Measurements from ENCODE around the gene DAZAP2.

DAZAP2 gene

GRCh38 chr12:51238510-51239334, at the start of gene DAZAP2:
DAZAP2 (plus strand) TSS chr12:51238826; CDS start chr12:51238908, 82 bp downstream.
- peak; percentile 87 for DNase-seq

- no peak for DNase-seq
Measured at GRCh38 chr12:51189790-51190355, 48.8 kb upstream of the DAZAP2 start.

DNA sequence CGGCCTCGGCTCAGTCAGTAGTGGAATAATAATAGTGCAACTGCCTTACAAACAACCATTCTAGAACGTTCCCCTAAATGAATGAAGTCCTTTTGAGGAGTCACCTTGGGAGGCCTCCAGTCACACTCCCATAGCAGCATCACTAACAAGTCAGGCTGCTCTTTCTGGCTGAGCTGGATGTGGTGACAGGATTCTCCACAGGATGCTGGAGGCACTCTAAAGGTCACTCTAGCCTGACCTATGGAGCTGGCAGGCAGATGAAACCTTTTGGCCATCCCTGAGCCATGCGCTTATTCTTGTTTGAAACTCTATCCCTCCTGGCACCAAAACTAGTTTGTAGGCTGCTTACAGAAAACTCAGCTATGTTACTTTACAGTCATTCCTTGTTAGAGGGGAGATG, 47.8 kb upstream of the DAZAP2 start:
- DNase-seq, result no peak

- DNase-seq, result no peak
Measured at GRCh38 chr12:51191516-51192283, 46.9 kb upstream of the DAZAP2 start.

DNA sequence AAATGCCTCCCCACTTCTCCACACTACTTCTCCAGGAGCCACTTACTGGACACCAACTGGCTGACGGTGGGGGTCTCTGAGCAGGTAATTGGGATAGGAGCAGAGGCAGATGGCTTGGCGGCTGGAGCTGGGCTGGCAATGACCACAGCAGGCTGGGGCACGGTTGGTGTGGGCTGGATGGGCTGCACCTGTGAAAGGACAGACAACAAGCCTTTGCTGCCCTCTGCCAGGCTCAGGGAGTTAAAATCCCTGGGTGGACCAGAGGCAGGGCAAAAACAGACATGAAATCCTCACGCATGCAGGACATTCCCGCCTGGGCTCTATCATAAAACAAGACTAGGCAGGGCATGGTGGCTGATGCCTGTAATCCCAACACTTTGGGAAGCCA, 46.3 kb upstream of the DAZAP2 start:
- no peak for DNase-seq

DNA sequence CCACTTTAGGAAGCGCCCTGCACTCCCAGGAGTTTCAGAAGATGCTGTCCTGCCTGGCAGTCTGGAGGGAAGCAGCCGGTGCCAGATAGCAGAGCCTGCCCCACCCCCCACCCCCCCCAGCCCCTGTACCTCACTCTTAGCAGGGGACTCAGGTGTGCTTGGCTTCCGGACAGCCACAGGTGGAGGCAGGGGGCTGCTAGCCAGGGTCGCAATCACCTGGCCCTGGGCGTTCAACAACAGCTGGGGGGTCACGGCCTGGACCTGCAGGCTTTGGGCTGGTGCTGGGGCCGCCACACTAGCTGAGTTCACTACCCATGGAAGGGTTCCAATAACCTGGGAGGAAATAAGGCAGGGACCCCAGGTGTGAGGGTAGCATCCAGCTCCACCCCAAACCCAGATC, 42.8 kb upstream of the DAZAP2 start:
- DNase-seq, result no peak

- no peak for DNase-seq
Measured at GRCh38 chr12:51196547-51196946, 42.1 kb upstream of the DAZAP2 start.

- DNase-seq, result no peak
Measured at GRCh38 chr12:51197736-51198567, 40.7 kb upstream of the DAZAP2 start.

GRCh38 chr12:51198568-51199365, 39.9 kb upstream of the DAZAP2 start:
- no peak for DNase-seq

DNA sequence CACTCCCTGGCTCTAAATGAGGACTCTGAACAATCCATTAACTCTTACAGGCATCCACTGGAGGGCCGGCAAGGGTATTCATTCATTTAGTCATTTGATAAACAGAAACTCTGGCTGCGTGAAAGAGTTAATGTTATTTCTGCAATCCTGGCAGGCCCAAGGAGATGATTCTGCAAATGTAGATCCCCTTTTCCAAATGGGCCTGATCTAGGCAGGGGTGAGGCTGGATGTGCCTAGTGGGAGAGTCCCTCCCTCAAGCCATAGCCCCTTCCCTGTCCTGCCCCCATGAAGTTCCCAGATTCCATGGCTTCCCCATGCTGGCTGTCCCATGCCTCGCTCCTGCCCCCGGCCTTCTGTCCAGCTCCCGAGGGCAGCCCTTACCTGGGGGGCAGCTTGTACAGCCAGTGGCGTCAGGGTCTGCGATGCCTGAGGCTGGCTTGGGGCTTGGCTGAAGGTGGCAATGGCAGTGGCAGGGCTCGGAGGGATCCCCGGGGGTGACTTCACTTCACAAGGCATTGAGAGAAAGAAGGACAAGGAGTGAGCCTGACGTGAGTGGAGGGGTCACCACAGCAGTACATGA, 39.2 kb upstream of the DAZAP2 start:
- no peak for DNase-seq

DNA sequence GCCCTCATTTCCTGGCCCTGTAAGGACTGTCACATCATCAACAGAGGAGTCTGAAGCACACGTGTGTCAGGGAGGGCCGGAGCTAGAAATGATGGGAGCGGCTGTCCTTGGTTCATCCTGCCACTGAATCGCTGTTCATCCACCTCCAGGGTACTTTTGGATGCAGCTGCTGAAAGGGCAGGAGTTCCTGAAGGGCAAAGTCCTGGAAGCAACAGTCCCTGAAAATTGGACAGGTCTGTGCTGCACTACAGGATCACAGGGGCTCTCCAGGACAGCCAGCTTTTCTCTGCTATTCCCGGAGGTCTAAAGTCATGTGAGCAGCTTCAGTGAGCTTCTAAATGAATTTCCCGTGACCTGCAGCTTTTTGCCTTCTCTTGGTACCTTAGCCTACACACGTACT, 38.5 kb upstream of the DAZAP2 start:
- DNase-seq, result no peak

DNA sequence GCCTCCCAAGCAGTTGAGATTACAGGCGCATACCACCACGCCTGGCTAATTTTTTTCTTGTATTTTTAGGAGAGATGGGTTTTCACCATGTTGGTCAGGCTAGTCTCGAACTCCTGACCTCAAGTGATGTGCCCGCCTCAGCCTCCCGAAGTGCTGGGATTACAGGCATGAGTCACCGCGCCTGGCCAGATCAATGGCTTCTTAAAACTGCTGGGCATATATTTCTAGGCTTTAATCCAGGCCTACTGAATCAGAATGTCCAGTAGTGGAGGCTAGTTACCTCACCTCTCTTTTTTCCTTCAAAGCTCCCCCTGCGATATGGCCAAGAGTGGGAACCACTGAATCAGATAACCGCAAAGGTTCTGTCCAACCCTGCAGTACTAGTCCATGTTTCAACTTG, 37.8 kb upstream of the DAZAP2 start:
- no peak for DNase-seq

GRCh38 chr12:51202718-51203117, 35.9 kb upstream of the DAZAP2 start:
- DNase-seq, result no peak

GRCh38 chr12:51205350-51205749, 33.3 kb upstream of the DAZAP2 start:
- DNase-seq, result no peak

DNA sequence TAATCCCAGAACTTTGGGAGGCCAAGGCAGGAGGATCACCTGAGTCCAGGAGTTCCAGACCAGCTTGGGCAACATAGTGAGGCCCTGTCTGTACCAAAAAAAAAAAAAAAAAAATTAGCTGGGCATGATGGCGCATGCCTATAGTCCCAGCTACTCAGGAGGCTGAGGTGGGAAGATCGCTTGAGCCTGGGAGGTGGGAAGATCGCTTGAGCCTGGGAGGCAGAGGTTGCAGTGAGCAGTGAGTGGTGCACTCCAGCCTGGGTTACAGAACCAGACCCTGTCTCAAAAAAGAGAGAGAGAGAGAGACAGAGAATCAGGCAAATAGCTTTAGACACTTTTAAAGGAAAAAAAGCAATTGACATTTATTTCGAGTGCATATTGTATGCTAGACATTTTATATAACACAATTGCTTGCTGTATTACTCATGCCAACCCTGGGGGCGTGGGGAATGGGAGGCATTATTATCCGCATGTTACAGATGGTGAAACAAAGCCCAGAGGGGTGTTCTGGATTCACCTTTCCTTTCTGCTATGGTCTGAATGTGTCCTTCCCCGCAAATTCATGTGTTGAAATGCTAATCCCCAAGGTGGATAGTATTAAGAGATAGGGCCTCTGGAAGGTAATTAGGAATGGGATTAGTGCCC, 30.5 kb upstream of the DAZAP2 start:
- DNase-seq, result no peak

GRCh38 chr12:51209259-51209658, 29.4 kb upstream of the DAZAP2 start:
- DNase-seq, result no peak

- no peak for DNase-seq
Measured at GRCh38 chr12:51210690-51211395, 27.8 kb upstream of the DAZAP2 start.

- no peak for DNase-seq
Measured at GRCh38 chr12:51214895-51215294, 23.7 kb upstream of the DAZAP2 start.

DNA sequence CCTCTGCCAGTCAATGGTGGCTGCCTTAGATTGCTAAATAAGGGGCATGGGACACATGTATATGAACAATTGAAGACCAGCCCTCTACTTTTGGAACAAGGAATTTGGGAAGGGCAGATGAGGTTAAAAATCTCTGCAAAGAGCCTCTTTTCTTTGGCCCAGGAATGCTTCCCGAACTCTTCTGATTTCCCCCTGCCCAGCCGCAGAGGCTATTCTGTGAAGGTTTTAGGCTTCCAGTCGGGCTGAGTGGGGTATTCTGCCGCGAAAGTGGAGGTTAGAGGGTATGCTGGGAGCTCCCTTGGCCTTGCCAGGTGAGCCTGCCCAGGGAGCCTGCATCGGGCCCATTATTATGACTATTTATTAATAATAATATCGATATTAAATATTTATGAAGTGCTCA, 22.0 kb upstream of the DAZAP2 start:
- DNase-seq, result no peak

DNA sequence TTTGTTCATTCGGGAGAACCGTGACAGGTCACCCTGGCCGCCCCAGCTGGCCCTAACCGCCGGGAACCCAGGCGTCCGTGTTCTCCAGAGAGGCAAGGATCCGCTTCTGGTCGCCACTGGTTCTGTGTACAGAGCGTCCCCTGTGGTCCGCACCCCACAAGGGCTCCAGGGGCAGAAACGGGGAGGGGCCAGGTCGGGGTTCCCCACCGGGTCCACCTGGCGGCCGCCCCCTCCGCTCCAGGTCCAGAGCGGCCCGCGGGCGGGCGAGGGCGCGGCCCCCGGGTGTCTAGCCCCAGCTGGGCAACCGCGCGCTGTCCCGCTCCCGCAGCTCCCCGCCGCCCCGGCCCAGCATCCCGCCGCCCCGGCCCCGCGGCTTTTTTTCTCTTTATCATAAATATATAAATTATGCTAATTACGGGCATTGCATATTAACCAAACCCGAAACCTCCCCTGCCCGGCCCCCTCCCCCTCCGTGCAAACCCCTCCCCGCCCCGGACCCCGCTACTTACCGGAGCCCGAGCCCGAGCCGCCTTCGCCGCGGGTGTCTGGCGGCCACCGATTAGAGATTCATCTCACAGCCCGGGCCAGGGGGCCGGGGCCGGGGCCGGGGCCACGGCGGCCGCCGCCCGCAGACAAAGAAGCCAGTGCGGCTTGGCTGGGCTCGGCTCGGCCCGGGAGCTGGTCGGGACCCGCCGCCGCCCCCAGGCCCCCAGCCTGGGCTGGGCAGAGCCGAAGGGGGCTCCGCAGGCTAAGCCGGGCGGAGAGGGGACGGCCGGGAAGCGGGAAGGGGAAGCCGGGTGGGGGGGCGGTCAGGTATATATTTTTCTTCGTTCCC, 21.3 kb upstream of the DAZAP2 start:
- peak; percentile 23 for DNase-seq

Measured in activated T-cell treated with anti-CD3 and anti-CD28 coated beads for 4 hours (primary cell).